HG03342 (cell line): ENCODE results near the gene BABAM2.
"Not testable (repeated sequence)": the region's sequence is repeated elsewhere in the genome, so short reads cannot be mapped to it uniquely, and the experiment has no call there.

Source experiments
- ATAC-seq: cut with Tn5 transposase; IDR thresholded peaks from one replicate; pipeline ENCODE4 v1.9.1; 2021; ENCODE audit warnings: mild to moderate bottlenecking, moderate library complexity; ENCODE audit not compliant: unreplicated experiment

BABAM2 gene

GRCh38 chr2:28018474-28018873 lies 127.9 kb downstream of the BABAM2 start:
- not testable (repeated sequence) for ATAC-seq

DNA sequence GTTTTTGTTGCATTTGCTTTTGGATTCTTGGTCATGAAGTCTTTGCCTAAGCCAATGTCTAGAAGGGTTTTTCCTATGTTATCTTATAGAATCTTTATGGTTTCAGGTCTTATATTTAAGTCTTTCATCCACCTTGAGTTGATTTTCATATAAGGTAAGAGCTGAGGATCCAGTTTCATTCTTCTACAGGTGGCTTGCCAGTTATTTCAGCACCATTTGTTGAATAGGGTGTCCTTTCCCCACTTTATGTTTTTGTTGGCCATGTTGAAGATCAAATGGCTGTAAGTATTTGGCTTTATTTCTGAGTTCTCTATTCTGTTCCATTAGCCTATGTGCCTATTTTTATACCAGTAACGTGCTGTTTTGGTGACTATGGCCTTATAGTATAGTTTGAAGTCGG lies 129.0 kb downstream of the BABAM2 start:
- ATAC-seq, result not testable (repeated sequence)

GRCh38 chr2:28021898-28022297 lies 131.4 kb downstream of the BABAM2 start:
- ATAC-seq, result no peak

- no peak for ATAC-seq
Measured at GRCh38 chr2:28025123-28025522, 134.6 kb downstream of the BABAM2 start.

GRCh38 chr2:28026230-28026629 lies 135.7 kb downstream of the BABAM2 start:
- ATAC-seq, result not testable (repeated sequence)

- ATAC-seq, result no peak
Measured at GRCh38 chr2:28028025-28028424, 137.5 kb downstream of the BABAM2 start.

GRCh38 chr2:28030600-28030999 lies 140.1 kb downstream of the BABAM2 start:
- no peak for ATAC-seq

- no peak for ATAC-seq
Measured at GRCh38 chr2:28032816-28033215, 142.3 kb downstream of the BABAM2 start.

DNA sequence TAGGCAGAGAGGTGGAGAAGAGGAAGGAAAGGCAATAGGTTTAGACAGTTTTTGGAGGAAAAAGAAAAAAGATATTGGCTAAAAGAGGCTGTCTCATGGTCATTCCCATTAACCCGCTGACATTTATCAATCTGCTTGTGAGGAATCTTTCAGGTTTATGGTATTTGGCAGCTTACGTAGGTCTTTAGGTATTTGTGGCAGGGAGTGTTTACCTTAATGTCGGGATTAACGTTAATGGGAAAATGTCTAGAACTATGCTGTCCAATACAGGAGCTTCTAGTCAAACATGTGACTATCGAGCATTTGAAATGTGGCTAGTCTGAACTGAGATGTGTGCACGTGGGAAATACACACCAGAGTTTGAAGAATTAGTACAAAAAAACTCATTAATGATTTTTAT lies 144.2 kb downstream of the BABAM2 start:
- ATAC-seq, result no peak

- ATAC-seq, result no peak
Measured at GRCh38 chr2:28035163-28035690, 144.7 kb downstream of the BABAM2 start.

GRCh38 chr2:28035816-28036215 lies 145.3 kb downstream of the BABAM2 start:
- no peak for ATAC-seq

GRCh38 chr2:28036307-28036706 lies 145.8 kb downstream of the BABAM2 start:
- no peak for ATAC-seq

DNA sequence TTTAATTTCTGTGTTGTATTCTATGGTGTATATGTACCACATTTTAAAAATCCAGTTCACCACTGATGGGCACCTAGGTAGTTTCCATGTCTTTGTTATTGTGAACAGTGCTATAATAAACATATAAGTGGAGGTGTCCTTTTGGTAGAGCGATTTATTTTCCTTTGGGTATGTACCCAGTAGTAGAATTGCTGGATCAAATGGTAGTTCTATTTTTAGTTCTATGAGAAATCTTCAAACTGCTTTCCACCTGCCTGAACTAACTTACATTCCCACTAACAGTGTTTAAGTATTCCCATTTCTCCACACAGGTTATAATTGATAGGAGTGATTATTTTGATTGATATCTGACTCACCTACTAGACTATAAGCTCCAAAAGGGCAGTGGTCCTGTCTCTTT lies 148.2 kb downstream of the BABAM2 start:
- ATAC-seq, result no peak

DNA sequence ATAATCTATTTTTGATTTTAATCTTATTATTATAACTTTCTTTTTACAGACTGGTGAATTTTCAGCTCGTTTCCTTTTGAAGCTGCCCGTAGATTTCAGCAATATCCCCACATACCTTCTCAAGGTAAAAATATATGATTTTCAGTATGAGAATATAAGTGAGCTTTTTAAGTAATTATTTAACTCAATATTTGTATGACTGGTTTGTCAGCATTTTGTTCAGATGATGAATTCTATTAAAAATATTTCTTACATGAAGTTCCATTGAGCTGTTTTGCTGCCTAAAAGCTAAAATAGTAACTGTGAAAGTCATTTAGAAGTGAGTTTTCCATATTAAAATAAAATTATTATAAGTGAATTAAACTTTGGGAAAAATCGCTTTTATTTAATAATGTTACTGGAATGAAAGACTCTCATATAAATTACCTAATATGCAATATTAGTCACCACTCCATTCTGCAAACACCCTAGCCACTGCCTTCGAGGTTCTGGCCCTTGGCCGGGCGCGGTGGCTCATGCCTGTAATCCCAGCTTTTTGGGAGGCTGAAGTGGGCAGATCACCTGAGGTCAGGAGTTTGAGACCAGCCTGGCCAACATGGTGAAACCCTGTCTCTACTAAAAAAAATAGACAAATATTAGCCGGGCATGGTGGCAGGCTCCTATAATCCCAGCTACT lies 155.3 kb downstream of the BABAM2 start:
- no peak for ATAC-seq

DNA sequence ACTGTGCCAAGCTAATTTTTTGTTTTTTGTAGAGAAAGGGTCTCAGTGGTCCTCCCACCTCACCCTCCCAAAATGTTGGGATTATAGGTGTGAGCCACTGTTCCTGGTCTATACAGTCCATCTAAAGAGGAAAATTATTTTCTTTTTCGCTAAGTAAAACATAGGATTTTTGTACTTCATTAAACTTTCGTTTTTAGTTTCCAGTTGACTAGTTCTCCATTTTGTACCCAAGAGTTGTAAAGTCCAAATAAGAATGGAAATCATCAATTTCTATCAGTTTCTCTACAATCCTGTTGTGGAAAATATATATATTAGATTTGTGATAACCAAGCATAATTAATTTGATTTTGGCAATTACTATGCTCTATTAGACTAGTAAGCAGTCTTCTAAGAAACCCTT lies 156.4 kb downstream of the BABAM2 start:
- ATAC-seq, result no peak

DNA sequence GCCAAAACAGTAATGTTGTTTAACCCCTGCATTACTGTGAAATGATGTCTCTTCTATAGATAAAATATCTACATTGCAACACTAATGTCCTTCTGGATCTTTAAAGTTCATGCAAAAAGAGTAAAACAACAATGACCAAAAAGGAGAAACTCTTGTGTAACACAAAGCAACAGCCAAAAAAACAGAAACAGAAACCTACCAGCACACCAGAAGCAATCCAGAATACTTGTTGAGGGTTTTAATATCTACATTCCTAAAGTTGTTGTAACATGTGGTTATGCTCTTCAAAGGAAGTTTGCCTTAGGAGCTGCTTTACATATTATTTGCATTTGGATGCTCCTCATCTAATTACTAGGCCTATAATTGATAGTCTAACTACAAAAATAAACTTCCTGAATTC lies 157.2 kb downstream of the BABAM2 start:
- no peak for ATAC-seq

- ATAC-seq, result no peak
Measured at GRCh38 chr2:28048341-28048740, 157.8 kb downstream of the BABAM2 start.

DNA sequence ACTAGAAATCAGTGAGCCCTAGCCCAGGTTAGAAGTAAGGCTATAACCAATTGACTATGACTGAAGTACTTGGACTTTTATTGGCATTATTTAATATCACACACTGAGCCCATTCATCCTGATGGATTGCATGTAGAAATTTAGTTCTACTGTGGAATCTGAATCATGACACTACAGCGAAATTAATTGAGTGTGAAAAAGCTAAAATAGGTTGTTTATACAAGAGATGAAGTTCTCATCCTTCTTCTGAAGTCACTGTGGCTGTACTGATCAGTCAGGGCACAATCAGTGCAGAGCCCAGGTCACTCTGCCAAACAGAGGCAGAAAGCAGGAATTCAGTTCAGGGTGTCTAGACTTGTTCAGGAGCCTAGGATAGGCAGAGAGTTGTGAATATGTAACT lies 158.9 kb downstream of the BABAM2 start:
- ATAC-seq, result no peak

DNA sequence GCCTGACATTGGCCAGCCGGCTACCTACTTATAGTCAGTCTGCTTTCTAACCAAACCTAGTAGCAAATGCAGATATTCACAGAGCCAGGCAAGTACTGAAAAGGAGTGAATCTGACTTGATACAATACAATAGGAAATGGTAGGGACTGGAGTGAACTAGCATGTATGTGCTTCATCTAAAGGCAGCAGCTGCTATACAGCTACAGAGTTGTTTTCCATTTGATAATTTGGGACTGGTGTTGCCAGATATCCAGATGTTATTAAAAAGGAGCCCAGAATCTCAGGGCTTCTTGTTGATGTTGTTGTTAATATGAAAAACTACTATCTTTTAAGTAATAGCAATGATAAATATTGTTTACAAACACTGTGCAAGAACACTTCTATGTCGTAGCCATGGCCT lies 159.4 kb downstream of the BABAM2 start:
- no peak for ATAC-seq

GRCh38 chr2:28052691-28053090 lies 162.2 kb downstream of the BABAM2 start:
- ATAC-seq, result no peak

DNA sequence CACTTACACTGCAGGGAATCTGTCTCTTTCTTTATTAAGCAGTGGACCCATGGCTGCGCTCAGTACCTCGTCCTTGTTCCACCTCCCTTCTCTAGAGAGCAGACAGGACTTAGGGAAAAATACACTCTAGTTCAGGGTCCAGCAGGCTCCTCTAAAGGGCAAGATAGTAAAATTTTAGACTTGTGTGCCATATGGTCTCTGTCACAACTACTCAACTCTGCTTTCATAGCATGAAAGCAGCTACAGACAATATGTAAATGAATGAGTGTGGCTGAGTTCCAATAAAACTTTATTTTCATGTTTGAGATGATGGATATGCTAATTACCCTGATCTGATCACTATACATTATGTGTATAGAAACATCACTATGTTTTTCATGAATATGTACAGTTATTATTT lies 163.1 kb downstream of the BABAM2 start:
- ATAC-seq, result no peak

- no peak for ATAC-seq
Measured at GRCh38 chr2:28054916-28055315, 164.4 kb downstream of the BABAM2 start.
